GM12864 (cell line): ENCODE data around the gene C9orf153.

Experiments
- DNase-seq: peaks from one replicate; pipeline ENCODE4 v3.0.0-alpha.2; 2011; ENCODE audit warnings: low read depth
- H3K4me3 ChIP-seq: 2 replicates; pipeline ENCODE4 v1.5.1; 2011; ENCODE audit warnings: mild to moderate bottlenecking, low read depth, low read length, control low read depth
- CTCF ChIP-seq: IDR thresholded peaks from 2 replicates; pipeline ENCODE4 v1.5.1; 2011; ENCODE audit warnings: low read depth, mild to moderate bottlenecking, moderate library complexity, low read length, control low read depth, inconsistent platforms; ENCODE audit errors: missing control alignments

C9orf153 gene

DNA sequence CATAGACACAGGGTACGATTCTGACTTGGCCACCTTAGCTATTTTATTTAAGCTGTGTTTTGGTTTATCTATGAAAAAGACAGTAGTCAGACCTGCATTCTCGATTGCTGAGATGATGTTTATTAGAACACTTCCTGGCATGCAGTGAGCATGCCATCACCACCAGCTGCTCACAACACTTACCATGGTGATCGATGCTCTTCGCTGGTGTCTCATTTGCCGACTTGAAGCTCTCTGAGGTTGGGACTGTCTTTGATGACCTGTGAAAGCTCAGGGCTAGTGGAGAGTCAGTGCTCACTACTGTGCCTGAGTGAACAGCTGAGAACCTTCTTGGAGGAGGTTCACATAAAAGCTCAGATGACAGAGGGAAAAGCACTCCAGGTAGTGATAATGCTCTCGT is 4.4 kb upstream of the C9orf153 start:
- no peak for TF ChIP-seq CTCF
- DNase-seq, result no peak
- H3K4me3 ChIP-seq, result no peak overlapping the region

GRCh38 chr9:86262492-86262891 is 3.0 kb upstream of the C9orf153 start:
- TF ChIP-seq CTCF, result no peak
- H3K4me3 ChIP-seq, result no peak overlapping the region
- DNase-seq, result no peak

GRCh38 chr9:86257391-86257790 is 2.1 kb downstream of the C9orf153 start:
- no peak for TF ChIP-seq CTCF
- no peak overlapping the region for H3K4me3 ChIP-seq
- DNase-seq, result no peak

DNA sequence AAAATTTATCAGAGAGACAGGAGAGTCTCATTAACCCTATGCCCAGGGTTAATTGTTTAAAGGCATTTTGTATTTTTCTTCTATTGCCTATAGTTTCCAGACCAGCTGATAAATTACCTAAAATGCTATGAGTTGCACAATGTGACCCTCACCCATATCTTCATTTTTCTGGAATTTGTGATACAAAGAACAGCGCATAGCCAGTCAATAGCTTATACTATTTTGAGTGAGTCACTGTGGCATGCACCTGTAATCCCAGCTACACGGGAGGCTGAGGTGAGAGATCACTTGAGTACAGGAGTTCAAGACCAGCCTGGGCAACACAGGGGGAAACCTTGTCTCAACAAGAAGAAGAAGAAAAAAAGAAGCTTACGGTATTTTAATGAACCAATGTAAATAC is 2.8 kb downstream of the C9orf153 start:
- no peak for TF ChIP-seq CTCF
- no peak for DNase-seq
- no peak overlapping the region for H3K4me3 ChIP-seq

DNA sequence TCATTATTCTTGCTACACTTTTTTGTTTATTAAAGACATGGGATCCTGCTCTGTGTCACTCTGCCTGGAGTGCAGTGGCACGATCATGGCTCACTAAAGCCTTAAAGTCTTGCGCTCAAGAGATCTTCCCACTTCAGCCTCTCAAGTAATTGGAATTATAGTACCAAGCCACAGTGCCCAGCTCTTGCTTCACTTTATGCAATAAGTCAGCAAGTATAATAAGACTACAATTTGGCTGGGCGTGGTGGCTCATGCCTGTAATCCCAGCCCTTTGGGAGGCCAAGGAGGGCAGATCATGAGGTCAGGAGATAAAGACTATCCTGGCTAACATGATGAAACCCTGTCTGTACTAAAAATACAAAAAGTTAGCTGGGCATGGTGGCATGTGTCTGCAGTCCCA is 5.9 kb downstream of the C9orf153 start:
- H3K4me3 ChIP-seq, result no peak overlapping the region
- TF ChIP-seq CTCF, result no peak
- no peak for DNase-seq

DNA sequence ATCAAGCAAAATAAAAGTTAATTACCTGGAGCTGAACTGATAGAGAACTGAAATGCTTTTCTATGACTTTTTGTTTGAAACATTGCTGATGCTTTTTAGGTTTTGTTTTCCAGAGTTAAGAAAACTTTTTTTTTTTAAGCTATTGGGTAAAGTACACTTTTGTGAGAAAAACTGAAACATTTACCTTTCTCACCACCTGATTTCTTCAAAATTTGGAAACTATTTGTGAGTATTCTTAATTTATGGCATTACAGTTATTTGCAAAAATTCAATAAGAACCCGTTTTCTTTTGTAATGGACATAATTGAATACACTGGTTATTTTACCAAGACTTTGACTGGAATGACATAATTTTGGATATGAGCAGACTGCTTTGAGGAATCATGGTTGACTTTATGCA is 6.6 kb downstream of the C9orf153 start:
- TF ChIP-seq CTCF, result no peak
- no peak for DNase-seq
- no peak overlapping the region for H3K4me3 ChIP-seq

GRCh38 chr9:86250123-86250522 is 9.3 kb downstream of the C9orf153 start:
- TF ChIP-seq CTCF, result no peak
- H3K4me3 ChIP-seq, result no peak overlapping the region
- no peak for DNase-seq
